ENCODE data around the gene NELFA. TPM values are rescaled to one million over a fixed set of nuclear protein-coding genes. Genes with fewer than 3 reads are reported as not detected.
A peak's percentile ranks its signal among the peaks of the same experiment; 100 is the strongest.

The NELFA gene
- total and polyA plus RNA-seq, 12 donors = 8.8 to 19.7 (median 11.1) TPM

DNA sequence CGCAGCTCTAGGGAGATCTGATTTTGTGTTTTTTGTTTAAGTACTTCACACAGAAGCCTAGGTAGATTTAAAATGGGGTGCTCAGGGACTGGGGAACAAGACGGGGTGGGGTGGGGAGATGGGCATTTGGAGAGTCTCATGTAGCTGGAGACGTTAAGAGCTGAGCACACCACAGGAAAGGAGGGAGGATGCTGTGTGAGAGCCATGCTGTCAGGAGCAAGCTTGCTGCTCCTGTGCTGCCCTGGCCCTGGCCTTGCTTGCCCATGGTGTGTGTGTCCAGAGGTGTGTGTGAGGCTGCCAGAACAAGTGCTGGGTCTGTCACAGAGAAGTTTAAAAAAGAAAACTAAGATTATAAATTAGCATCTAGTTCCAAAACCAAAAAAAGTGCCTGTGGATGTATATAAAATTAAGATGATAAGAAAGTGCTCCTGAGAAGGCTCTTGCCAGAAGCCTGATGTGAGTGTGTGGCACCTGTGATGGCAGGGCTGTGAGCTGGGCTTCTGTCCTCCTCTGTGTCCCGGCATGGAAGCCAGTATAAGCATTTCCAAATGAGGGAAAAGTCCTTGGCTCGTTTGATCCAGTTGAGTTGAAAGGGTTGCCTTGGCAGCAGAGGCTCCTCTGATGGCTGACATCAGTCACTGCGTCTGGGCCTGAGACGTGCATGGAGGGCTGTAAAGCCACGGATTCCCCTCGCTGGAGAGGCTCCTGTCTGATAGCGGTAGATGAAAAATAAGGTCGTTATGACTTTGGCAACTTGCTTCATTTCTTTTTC is 63.5 kb downstream of the NELFA start:
- H3K27me3 ChIP-seq = no peaks in the 10 kb centered on the region
- H3K4me3 ChIP-seq = no peak overlapping the region
- H3K36me3 ChIP-seq = peaks cover 0 to 92% (median 10%) of the 10 kb centered on the region in 9 donors
- H3K9me3 ChIP-seq = no peaks in the 10 kb centered on the region
- no peak overlapping the region for H3K27ac ChIP-seq
- ATAC-seq (peak in 1 of 8 donors; percentile 24), DNase-seq (no peak)
- TF ChIP-seq, protein P1, sequence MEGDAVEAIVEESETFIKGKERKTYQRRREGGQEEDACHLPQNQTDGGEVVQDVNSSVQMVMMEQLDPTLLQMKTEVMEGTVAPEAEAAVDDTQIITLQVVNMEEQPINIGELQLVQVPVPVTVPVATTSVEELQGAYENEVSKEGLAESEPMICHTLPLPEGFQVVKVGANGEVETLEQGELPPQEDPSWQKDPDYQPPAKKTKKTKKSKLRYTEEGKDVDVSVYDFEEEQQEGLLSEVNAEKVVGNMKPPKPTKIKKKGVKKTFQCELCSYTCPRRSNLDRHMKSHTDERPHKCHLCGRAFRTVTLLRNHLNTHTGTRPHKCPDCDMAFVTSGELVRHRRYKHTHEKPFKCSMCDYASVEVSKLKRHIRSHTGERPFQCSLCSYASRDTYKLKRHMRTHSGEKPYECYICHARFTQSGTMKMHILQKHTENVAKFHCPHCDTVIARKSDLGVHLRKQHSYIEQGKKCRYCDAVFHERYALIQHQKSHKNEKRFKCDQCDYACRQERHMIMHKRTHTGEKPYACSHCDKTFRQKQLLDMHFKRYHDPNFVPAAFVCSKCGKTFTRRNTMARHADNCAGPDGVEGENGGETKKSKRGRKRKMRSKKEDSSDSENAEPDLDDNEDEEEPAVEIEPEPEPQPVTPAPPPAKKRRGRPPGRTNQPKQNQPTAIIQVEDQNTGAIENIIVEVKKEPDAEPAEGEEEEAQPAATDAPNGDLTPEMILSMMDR (IDR thresholded peaks at IDR 0.05) = no peak
- 74 to 77% methylated on average over 11 of the region's 11 CpGs for WGBS, 2 donors
- H3K4me1 ChIP-seq = peaks cover 0 to 13% (median 6%) of the 10 kb centered on the region in 9 donors
- intact Hi-C loops (cut with DNase I) = no loop called here

DNA sequence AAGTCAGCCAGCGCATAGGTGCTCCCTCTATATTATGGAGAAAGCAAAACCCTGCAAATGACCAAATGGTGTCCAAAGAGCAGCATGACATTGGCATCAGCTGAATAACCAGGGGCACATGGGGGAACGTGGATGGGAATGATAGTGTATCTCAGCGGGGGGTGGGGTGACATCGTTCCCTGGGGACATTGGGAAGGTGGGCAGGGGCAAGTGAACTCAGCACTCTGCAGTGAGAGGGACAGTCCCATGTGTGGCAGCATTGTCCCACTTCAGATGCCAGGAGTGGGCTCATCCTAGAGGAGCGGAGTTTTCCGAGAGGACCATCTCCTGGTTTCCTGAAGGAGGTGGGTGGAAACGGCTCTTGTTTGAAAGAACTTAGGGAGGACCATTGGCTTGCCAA is 64.8 kb downstream of the NELFA start:
- Histone ChIP-seq H3K27ac (no peak overlapping the region), H3K9me3 (no peaks in the 10 kb centered on the region), H3K36me3 (peaks cover 0 to 98% (median 16%) of the 10 kb centered on the region in 9 donors), H3K4me1 (peaks cover 0 to 19% (median 10%) of the 10 kb centered on the region in 9 donors), H3K4me3 (no peak overlapping the region), H3K27me3 (no peaks in the 10 kb centered on the region)
- intact Hi-C loops (cut with DNase I) = no loop called here
- TF ChIP-seq, protein P1 (IDR thresholded peaks at IDR 0.05) = no peak
- DNase-seq (no peak), ATAC-seq (no peak)
- 95% methylated on average over 7 of the region's 7 CpGs for WGBS, 2 donors

DNA sequence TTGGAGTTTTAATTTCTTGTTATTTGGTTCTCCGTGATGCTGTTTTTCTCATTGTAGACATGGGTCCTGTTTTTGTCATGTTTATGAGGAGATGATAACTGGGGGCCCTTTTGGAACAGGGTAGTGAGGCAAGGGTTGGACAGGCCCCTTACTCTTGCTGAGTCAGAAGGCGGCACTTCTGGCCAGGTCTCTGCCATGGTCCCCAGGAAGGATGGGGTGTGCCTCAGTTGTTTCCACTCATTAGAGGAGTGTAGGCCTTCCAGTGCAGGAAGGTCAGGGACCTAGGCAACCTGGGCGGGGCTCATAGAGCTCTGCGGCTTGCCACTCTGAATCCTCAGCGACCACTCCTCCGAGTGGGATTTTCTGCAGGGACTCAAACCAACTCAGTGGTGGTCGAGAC is 68.2 kb downstream of the NELFA start:
- Histone ChIP-seq H3K9me3 (no peaks in the 10 kb centered on the region), H3K27me3 (no peaks in the 10 kb centered on the region), H3K27ac (peak overlapping the region in 4 of 10 donors; percentile 19 to 54 (median 34)), H3K4me3 (no peak overlapping the region), H3K36me3 (peaks cover 0 to 99% (median 16%) of the 10 kb centered on the region in 9 donors), H3K4me1 (peaks cover 0 to 19% (median 10%) of the 10 kb centered on the region in 9 donors)
- DNase-seq (no peak), ATAC-seq (peak in 6 of 8 donors; percentile 25 to 76 (median 38))
- intact Hi-C loops (cut with DNase I) = no loop called here
- TF ChIP-seq, protein P1 (IDR thresholded peaks at IDR 0.05) = no peak
- 84 to 87% methylated on average over 7 of the region's 7 CpGs for WGBS, 2 donors

DNA sequence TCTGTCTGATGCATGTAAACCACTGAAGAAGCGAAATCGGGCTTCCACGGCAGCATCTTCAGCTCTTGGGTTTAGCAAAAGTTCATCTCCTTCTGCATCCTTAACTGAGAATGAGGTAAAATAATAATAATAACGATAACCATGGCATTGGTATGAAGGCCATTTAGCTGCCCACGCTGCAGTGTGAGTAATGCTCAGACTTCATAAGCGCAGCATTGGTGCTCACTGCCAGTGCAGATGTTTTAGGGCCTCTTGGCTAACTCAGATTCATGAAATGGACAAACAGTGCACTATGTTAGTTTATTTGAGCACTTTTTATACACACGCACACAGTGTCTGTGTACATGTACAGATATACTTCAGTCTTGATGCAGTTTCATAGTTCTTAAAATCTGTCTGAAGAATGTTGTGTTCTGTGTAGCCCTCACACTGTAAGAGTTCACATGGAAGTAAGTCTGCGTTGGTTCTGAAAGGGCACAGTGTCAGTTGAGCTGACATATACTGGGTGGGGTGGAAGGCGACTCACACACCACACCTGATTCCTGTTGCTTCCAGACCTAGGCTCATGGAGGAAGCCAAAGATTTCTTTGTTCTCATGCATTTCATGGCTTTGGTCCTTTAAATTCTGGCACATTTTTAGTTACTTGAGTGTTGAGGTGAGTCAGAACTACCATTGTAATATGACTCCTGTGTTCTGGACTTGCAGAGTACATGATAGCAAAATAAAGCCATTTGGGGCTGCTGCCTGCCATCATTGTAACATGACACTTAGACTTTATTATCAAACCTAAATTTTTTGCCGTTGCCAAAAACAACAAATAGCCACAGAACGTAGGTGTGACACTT is 68.9 kb downstream of the NELFA start:
- WGBS, 2 donors = 75 to 79% methylated on average over 11 of the region's 11 CpGs
- Histone ChIP-seq H3K9me3 (no peaks in the 10 kb centered on the region), H3K27ac (peak overlapping the region in 4 of 10 donors; percentile 19 to 54 (median 36)), H3K4me3 (no peak overlapping the region), H3K27me3 (no peaks in the 10 kb centered on the region), H3K36me3 (peaks cover 0 to 99% (median 23%) of the 10 kb centered on the region in 9 donors), H3K4me1 (peaks cover 0 to 19% (median 10%) of the 10 kb centered on the region in 9 donors)
- intact Hi-C loops (cut with DNase I) = no loop called here
- TF ChIP-seq, protein P1 (IDR thresholded peaks at IDR 0.05) = no peak
- ATAC-seq (peak; percentile 47 to 91 (median 83)), DNase-seq (no peak)
